ENCODE measurements around the gene JAZF1.

GRCh38 chr7:27970350-27970749 lies 210.2 kb downstream of the JAZF1 start:
- TF ChIP-seq, protein P1, sequence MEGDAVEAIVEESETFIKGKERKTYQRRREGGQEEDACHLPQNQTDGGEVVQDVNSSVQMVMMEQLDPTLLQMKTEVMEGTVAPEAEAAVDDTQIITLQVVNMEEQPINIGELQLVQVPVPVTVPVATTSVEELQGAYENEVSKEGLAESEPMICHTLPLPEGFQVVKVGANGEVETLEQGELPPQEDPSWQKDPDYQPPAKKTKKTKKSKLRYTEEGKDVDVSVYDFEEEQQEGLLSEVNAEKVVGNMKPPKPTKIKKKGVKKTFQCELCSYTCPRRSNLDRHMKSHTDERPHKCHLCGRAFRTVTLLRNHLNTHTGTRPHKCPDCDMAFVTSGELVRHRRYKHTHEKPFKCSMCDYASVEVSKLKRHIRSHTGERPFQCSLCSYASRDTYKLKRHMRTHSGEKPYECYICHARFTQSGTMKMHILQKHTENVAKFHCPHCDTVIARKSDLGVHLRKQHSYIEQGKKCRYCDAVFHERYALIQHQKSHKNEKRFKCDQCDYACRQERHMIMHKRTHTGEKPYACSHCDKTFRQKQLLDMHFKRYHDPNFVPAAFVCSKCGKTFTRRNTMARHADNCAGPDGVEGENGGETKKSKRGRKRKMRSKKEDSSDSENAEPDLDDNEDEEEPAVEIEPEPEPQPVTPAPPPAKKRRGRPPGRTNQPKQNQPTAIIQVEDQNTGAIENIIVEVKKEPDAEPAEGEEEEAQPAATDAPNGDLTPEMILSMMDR (IDR thresholded peaks at IDR 0.05; ENCODE audit: insufficient read depth, low read length) = no peak
- TF ChIP-seq POLR2AphosphoS5 (IDR thresholded peaks at IDR 0.05; ENCODE audit: low read depth) = no peak

Measured in HL-60 (cell line).